ENCODE measurements around the gene CCDC148.
"Not testable (repeated sequence)": the region's sequence is repeated elsewhere in the genome, so short reads cannot be mapped to it uniquely, and the experiment has no call there.

CCDC148 gene

DNA sequence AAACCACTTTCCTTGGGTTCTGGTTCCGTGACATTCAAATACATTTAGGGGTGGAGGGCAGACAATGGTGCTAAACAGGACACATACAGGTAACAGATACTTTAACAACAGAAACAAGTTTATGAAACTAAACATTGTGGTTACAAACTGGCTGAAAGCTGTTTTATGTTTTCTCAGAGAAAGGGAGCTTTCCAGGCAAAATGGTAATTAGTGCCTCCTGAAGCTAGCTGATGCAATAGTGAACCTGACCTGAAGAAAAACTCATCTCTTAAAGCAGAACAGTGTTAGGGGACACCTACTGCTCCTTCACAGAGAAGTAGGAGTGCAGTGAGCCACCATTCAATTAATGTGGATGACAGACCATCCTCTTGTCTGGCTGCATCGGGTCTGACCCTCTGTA lies 138.9 kb downstream of the CCDC148 start:
- H3K27ac Mint-ChIP-seq, result peak overlapping the region; percentile 19 to 83
- peak; percentile 39 for ATAC-seq
- no peak overlapping the region for H3K4me3 Mint-ChIP-seq
- no peaks in the 10 kb centered on the region for H3K4me1 Mint-ChIP-seq
- no peak for DNase-seq
- H3K27me3 Mint-ChIP-seq, result peaks cover 8% of the 10 kb centered on the region
- no peaks in the 10 kb centered on the region for H3K9me3 Mint-ChIP-seq

DNA sequence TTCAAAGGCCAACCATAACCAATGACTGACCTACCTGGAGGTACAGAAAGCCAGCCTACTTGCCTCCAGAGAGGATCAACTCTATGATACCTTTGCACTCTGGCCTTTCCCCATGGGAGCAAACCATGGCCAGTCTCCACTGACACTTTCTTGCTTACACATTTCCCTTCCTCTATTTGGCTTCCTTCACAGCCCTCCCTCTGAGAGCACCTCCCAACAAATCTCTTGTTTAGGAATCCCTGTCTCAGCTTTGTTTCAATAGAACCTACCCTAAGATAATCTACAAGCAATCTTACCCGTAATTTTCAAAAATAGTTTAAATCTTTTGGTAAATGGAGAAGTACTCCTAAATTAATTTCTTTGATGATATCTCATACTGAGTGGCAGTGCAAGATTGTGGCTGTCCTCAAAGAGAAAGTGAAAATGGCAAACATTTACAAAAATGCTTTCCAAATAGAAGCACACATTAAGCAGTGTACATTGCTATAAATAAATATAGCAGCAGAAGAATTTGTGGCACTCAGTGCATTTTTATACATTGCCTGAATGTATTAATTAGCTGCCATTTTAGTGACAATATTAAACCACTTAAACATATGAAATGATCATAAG lies 140.6 kb downstream of the CCDC148 start:
- no peak for ATAC-seq
- H3K4me1 Mint-ChIP-seq, result no peaks in the 10 kb centered on the region
- no peak overlapping the region for H3K4me3 Mint-ChIP-seq
- H3K27me3 Mint-ChIP-seq, result peaks cover 8% of the 10 kb centered on the region
- DNase-seq, result no peak
- no peak overlapping the region for H3K27ac Mint-ChIP-seq
- no peaks in the 10 kb centered on the region for H3K9me3 Mint-ChIP-seq

DNA sequence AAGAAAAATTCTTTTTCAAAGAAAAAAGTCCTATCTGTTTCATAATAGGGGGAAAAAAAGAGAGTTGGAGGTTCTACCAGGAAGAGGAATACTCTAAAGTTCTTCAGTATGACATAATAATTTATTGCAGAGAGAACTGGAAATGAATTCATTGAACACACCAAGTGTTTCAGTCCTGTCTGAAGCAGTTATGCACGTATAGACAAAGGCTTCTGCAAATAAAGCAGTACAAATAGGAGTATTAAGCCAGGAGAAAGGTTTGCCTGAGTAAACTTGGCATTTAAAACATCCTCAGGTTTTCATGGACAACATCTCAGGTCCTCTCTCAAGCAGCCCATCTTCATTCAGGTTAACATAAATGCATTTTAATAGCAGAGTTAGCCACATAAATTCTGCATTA lies 141.6 kb downstream of the CCDC148 start:
- ATAC-seq, result no peak
- Mint-ChIP-seq H3K4me1 (no peaks in the 10 kb centered on the region), H3K27ac (no peak overlapping the region)

DNA sequence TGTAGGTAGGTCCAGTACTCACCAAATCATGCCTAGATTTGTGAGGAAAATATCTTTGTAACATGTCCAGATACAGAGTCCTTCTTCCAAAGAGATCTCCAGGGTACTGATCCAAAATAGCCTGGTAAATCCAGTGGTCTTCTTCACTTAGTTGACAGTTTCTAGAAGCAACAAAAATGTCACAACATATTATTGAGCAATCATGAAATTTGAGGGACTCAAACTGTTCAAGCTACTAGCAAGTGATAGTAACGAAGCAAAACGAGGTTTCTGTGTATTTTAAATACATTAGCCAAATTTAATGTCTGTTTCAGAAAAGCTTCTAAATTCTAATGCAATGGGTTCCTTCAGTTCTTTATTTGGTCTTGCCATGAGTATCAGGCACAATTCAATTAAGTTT lies 142.8 kb downstream of the CCDC148 start:
- no peaks in the 10 kb centered on the region for H3K9me3 Mint-ChIP-seq
- ATAC-seq, result no peak
- H3K4me1 Mint-ChIP-seq, result no peaks in the 10 kb centered on the region

More for the DNA sequence above, 141.6 kb downstream of the CCDC148 start:
- no peak overlapping the region for H3K4me3 Mint-ChIP-seq
- no peaks in the 10 kb centered on the region for H3K9me3 Mint-ChIP-seq
- peaks cover 8% of the 10 kb centered on the region for H3K27me3 Mint-ChIP-seq
- DNase-seq, result no peak

DNA sequence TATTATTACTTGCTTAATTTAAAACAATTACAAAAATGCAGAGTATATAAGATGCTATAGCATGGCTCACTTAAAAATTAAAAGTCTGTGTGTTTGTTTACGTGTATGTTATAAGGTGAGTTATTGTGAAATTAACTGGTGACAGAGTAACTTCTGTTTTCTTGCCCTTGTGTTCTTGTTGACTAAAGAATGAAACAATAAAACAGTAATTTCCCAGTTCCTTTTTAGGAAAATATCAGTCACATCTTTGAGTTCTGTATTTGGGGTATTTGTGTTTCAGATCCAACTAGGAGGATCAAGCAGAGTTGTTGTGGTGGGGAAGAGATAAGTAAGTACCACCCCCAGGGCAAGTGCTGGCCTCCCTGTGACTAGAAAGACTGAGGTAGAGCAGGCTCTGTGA lies 143.6 kb downstream of the CCDC148 start:
- no peak overlapping the region for H3K4me3 Mint-ChIP-seq
- DNase-seq (no peak), ATAC-seq (no peak)
- H3K4me1 Mint-ChIP-seq, result no peaks in the 10 kb centered on the region
- no peaks in the 10 kb centered on the region for H3K9me3 Mint-ChIP-seq
- H3K27ac Mint-ChIP-seq, result no peak overlapping the region
- peaks cover 8% of the 10 kb centered on the region for H3K27me3 Mint-ChIP-seq

More for the DNA sequence above, 142.8 kb downstream of the CCDC148 start:
- H3K27me3 Mint-ChIP-seq, result peaks cover 8% of the 10 kb centered on the region
- H3K4me3 Mint-ChIP-seq, result no peak overlapping the region
- no peak for DNase-seq
- H3K27ac Mint-ChIP-seq, result no peak overlapping the region

DNA sequence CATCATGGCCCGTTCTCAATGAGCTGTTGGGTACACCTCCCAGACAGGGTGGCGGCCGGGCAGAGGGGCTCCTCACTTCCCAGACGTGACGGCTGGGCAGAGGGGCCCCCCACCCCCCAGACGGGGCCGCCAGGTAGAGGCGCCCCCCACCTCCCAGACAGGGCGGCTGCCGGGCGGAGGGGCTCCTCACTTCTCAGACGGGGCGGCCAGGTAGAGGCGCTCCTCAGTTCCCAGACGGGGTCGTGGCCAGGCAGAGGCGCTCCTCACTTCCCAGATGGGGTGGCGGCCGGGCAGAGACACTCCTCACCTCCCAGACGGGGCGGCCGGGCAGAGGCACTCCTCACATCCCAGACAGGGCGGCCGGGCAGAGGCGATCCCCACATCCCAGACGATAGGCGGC lies 146.1 kb downstream of the CCDC148 start:
- not testable (repeated sequence) for H3K4me1 Mint-ChIP-seq, DNase-seq, H3K9me3 Mint-ChIP-seq, H3K27me3 Mint-ChIP-seq, ATAC-seq, H3K27ac Mint-ChIP-seq, H3K4me3 Mint-ChIP-seq

DNA sequence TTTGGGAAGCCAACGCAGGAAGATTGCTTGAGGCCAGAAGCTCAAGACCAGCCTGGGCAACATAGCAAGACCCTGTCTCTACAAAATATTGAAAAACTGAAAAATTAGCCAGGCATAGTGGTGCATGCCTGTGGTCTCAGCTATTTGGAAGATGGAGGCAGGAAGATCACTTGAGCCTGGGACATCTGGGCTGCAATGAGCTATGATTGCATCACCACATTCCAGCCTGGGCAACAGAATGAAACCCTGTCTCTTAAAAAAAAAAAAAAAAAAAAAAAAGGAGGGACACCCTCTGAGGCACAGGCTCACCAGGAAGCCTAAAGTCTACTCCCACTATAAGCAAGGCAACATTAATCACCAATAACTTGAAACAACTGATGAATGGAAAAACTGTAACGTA lies 151.1 kb downstream of the CCDC148 start:
- Mint-ChIP-seq H3K4me1 (no peaks in the 10 kb centered on the region), H3K9me3 (peaks cover 0 to 5% of the 10 kb centered on the region in 2 donors), H3K27me3 (no peaks in the 10 kb centered on the region), H3K27ac (no peak overlapping the region), H3K4me3 (no peak overlapping the region)
- ATAC-seq, result no peak
- no peak for DNase-seq

DNA sequence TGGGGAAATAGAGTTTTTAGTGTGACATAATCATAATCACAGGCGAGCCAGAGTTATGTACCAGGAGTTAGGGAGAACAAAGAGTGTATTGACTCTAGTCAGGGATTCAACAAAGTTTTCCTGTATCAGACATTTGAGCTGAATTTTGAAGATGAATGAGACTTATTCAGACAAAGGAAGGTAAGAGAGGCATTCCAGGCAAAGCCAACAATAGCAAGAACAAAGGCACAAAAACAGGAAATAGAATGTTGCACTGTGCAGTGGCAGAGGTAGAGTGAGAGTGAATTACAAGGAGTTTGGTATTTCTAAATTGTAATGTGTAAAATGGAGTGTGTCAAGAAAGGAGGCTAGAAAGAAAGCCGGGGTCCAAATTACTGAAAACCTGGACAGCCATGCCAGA lies 156.2 kb downstream of the CCDC148 start:
- no peaks in the 10 kb centered on the region for H3K4me1 Mint-ChIP-seq
- no peak overlapping the region for H3K27ac Mint-ChIP-seq
- no peak for ATAC-seq
- no peak overlapping the region for H3K4me3 Mint-ChIP-seq
- peaks cover 6 to 19% of the 10 kb centered on the region in 2 donors for H3K9me3 Mint-ChIP-seq
- peaks cover 10% of the 10 kb centered on the region for H3K27me3 Mint-ChIP-seq
- no peak for DNase-seq

DNA sequence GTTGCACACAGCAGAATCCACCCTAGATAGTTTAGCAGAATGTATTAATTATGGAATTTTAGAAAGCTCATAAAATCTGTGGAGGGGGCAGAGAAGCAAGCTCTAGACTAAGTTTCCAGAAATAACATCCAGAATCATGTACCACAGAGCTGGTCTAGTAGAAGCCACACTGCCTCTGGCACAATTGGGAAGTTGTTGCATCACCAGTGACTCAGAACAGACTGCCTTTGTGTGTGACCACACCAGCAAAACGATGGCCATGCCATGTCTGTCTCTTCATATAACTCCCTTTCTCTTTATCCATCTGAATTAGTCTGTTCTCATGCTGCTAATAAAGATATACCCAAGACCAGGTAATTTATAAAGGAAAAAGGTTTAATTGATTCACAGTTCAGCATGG lies 158.9 kb downstream of the CCDC148 start:
- DNase-seq (no peak), ATAC-seq (no peak)
- Mint-ChIP-seq H3K4me1 (no peaks in the 10 kb centered on the region), H3K9me3 (peaks cover 6 to 19% of the 10 kb centered on the region in 2 donors), H3K4me3 (no peak overlapping the region), H3K27me3 (peaks cover 10% of the 10 kb centered on the region), H3K27ac (no peak overlapping the region)

DNA sequence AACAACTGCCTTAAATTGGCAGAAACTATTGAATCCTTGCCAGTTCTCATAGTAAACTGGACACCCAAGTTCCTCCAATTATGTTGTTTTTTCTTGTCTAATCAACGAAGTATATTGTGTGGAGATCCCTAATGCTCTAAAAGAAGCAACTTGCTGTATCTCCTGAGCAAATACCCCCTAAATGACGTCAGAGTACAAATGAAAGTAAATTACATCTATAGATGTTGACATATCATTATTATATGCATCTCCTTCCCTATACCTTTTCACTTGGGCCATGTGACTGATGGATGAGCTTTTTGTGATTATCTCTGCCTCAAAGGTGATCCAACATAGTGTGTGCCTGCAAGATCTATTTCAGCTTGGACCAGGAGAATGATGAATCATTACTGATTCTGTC lies 159.4 kb downstream of the CCDC148 start:
- no peak overlapping the region for H3K4me3 Mint-ChIP-seq
- no peaks in the 10 kb centered on the region for H3K4me1 Mint-ChIP-seq
- DNase-seq (no peak), ATAC-seq (no peak)
- no peak overlapping the region for H3K27ac Mint-ChIP-seq
- H3K9me3 Mint-ChIP-seq, result peaks cover 6 to 19% of the 10 kb centered on the region in 2 donors
- peaks cover 10% of the 10 kb centered on the region for H3K27me3 Mint-ChIP-seq

DNA sequence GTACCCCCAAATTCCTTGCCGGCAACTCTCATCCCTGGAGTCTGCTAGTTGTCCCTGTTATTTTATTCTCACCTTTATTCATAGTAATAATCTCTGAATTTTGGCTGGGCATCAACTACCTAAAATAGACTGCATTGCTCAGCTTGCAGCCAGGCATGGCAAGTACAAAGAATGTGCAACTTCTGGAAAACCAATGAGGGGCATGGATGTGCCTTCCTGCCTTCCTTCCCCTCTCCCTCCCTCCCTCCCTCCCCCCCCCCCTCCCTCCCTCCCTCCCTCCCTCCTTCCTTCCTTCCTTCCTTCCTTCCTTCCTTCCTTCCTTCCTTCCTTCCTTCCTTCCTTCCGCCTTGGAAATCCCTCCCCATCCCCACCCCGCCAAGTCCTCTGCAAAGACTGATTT lies 162.8 kb downstream of the CCDC148 start:
- Mint-ChIP-seq H3K27me3 (no peaks in the 10 kb centered on the region), H3K4me1 (no peaks in the 10 kb centered on the region), H3K4me3 (no peak overlapping the region), H3K9me3 (peaks cover 0 to 13% of the 10 kb centered on the region in 2 donors), H3K27ac (no peak overlapping the region)
- ATAC-seq (no peak), DNase-seq (no peak)

DNA sequence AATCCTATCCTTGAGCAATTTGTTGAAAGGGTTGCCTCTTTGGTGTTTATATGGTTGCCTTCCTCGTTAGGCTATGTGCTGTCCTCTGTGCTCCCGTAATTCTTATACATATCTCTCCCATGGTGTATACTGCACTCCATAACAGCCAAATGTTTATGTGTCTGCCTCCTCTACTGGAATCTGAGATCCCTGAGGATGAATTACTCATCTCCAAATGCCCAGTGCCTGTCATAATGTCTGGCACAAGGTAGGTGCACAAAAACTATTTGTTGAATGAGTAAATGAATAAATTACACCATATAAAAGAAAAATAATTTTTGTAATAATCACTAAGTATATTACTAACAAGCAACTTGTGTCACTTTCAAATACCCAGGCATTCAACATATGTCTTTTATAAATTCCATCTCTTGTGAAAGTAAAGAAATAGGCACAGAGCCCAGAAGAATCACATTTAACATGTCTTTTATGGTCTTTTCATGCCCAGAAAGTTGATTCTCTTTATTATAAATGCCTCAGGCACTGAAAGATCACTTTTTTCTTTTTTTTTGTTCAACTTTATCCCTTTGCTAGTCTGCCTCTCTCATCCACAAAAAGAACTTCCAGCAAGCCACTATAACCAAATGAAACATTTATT lies 164.9 kb downstream of the CCDC148 start:
- H3K4me3 Mint-ChIP-seq, result no peak overlapping the region
- no peak overlapping the region for H3K27ac Mint-ChIP-seq
- no peak for ATAC-seq
- no peak for DNase-seq
- H3K9me3 Mint-ChIP-seq, result peaks cover 0 to under 1% of the 10 kb centered on the region in 2 donors
- no peaks in the 10 kb centered on the region for H3K4me1 Mint-ChIP-seq
- no peaks in the 10 kb centered on the region for H3K27me3 Mint-ChIP-seq

DNA sequence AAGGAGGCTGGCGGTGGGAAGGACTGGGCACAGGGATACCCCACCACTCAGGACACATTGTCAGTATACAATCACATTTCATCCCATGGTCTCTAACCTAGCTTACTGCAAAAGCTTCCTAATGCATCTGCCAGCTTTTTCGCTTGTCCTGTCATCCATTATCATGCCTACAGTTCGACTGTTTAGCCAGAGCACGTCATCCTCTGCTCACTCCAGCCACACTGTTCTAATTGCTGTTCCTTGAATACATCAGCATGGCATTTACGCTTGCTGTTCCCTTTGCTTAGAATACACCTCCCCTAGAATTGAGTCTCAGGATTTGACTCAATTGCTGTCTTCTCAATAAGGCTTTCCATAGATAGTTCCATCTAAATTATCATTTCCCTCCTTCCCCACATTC lies 166.3 kb downstream of the CCDC148 start:
- no peak for DNase-seq
- ATAC-seq, result no peak
- H3K9me3 Mint-ChIP-seq, result peaks cover 0 to 5% of the 10 kb centered on the region in 2 donors
- H3K27ac Mint-ChIP-seq, result no peak overlapping the region
- no peak overlapping the region for H3K4me3 Mint-ChIP-seq
- H3K27me3 Mint-ChIP-seq, result no peaks in the 10 kb centered on the region
- H3K4me1 Mint-ChIP-seq, result no peaks in the 10 kb centered on the region

DNA sequence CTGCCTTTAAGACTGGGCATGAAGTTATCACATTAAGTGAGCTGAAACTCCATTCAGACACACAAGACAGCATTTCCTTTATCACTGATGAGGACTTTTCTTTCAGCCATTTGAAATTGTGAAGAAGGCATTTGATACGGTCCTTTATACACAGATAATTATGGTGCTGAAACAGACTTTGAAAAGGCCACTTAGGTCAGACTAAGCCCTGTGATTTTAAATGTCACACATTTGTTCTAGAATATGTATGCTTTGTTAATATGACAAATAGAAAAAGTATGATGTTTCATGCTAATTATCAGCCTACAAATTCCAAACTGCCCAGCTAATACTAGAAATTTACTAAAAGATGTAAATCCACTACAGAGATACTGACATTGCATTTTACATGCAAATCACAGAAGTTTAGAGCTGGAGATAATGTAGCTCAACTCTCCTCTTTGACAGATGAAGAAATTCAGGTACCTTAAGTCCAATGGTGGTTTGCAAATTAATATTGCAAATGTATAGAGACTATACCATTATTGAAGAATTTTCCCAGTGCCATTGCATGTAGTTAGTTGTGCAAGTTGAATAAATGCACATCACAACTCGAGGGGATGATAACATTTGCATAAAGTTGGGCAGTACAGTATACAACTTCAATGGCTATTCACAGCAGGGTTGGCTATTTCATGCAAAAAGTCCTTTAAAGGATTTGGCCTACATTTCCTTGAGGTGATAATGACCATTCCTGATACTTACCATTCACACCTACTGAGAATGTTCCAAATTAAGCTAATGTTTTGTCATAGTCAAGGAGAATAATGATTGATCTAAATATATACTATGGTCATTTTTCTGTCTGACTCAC lies 179.7 kb downstream of the CCDC148 start:
- Mint-ChIP-seq H3K4me3 (no peak overlapping the region), H3K27ac (no peak overlapping the region), H3K27me3 (peaks cover 9% of the 10 kb centered on the region), H3K4me1 (no peaks in the 10 kb centered on the region), H3K9me3 (peaks cover 0 to 11% of the 10 kb centered on the region in 2 donors)
- no peak for ATAC-seq
- no peak for DNase-seq

DNA sequence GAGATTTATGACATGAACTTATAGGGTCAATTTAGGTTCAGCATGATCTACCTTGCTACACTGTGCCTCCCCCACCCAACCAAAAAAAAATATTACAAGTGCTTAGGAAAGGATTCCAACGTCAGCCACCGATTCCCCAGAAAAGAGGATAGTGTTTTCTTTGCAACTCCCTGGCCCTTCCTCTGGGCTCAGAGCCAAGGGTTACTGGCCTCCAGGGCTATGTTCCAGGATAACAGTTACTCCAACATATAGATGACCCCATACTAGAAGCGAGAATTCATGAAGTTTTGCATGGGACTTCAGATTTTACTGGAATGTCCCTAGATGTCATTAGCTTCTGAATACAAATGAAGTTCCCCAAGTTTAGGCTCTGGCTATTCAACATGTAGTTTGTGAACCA lies 182.8 kb downstream of the CCDC148 start:
- ATAC-seq, result no peak
- no peak overlapping the region for H3K4me3 Mint-ChIP-seq
- no peak for DNase-seq
- no peak overlapping the region for H3K27ac Mint-ChIP-seq
- H3K27me3 Mint-ChIP-seq, result peaks cover 19% of the 10 kb centered on the region
- no peaks in the 10 kb centered on the region for H3K4me1 Mint-ChIP-seq
- H3K9me3 Mint-ChIP-seq, result peaks cover 0 to 7% of the 10 kb centered on the region in 2 donors

DNA sequence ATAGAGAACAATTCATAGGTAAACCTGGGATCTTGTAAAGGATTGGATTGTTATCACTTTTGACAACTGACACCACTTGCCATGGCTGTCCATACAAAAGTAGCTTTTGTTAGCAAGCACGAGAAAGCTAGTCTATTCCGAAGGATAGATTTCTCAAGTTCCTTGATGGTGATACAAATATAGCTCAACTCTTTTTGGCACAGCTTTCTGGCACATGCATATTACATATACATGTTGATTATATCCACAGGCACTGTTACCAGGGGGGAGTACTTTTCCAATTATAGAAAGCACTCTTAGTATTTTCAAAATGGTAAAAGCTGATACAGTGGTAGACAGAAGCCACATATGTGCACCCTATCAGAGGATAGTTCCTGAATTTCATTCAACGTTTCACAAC lies 186.0 kb downstream of the CCDC148 start:
- H3K27me3 Mint-ChIP-seq, result peaks cover 22% of the 10 kb centered on the region
- no peak overlapping the region for H3K4me3 Mint-ChIP-seq
- H3K4me1 Mint-ChIP-seq, result no peaks in the 10 kb centered on the region
- peaks cover 0 to 8% of the 10 kb centered on the region in 2 donors for H3K9me3 Mint-ChIP-seq
- ATAC-seq, result no peak
- H3K27ac Mint-ChIP-seq, result no peak overlapping the region
- DNase-seq, result no peak

Measured in stimulated activated naive CD8-positive, alpha-beta T cell treated with anti-CD3 and anti-CD28 coated beads, Interleukin-15, amount 100 ng/mL, for 72 hours (primary cell).